DND-41 (cell line): ENCODE data around the gene NBAS.

Experiments
- CTCF ChIP-seq: IDR thresholded peaks from 2 replicates; pipeline ENCODE4 v1.5.1; 2012; ENCODE audit warnings: borderline replicate concordance, low read length, moderate library complexity, mild to moderate bottlenecking; ENCODE audit not compliant: poor library complexity, severe bottlenecking; ENCODE audit errors: extremely low read depth
- EZH2 ChIP-seq: IDR thresholded peaks from 3 replicates; pipeline ENCODE4 v1.6.1; 2012; ENCODE audit warnings: borderline replicate concordance, low read depth, mild to moderate bottlenecking, moderate library complexity, low read length, inconsistent platforms; ENCODE audit not compliant: severe bottlenecking

GRCh38 chr2:15262792-15263191 is 298.3 kb downstream of the NBAS start:
- no peak for TF ChIP-seq CTCF
- TF ChIP-seq EZH2, result no peak
